Left cardiac atrium (tissue), 4 donors: ENCODE data around the gene FBH1. TPM values are rescaled to one million over a fixed set of nuclear protein-coding genes. Genes with fewer than 3 reads are reported as not detected.

ENCODE experiments used
- ATAC-seq, 2 donors: fragments of 200-7000 bp; cut with Tn5 transposase; one replicate each; pipeline ENCODE4 v1.9.1; 2020; ENCODE audit warnings: mild to moderate bottlenecking in 2 of 2, moderate library complexity in 2 of 2
- DNase-seq: peaks from one replicate; pipeline ENCODE4 v3.0.0-alpha.2; 2020
- intact Hi-C, 2 donors: fragments of 100-400 bp; cut with DNase I; formaldehyde crosslinking; loops; one replicate each; pipeline versions ENCODE4 v1.14.1 to v1.15.1; 2022 to 2023
- total RNA-seq, 2 donors: library from RNA; stranded (reverse); fragmentation: NEBNext Ultra II Directional; extraction: Animal tissue kit (Norgen Biotek cat#: 25700); gene quantifications; one replicate each; pipeline ENCODE4 v1.2.1, GENCODE V29; 2021
- donor health status: DM: no; HTN: yes; CAD: no.
- donor health status: DM: no; HTN: yes; CAD: no; lungs with severe emphysema.
- donor health status: DM: yes; HTN: yes; CAD: no.
- donor health status: Dilated cardiomyopathy.

FBH1 gene
- total RNA-seq, 2 donors from 2014 or later, result 67.4 to 85.1 TPM

DNA sequence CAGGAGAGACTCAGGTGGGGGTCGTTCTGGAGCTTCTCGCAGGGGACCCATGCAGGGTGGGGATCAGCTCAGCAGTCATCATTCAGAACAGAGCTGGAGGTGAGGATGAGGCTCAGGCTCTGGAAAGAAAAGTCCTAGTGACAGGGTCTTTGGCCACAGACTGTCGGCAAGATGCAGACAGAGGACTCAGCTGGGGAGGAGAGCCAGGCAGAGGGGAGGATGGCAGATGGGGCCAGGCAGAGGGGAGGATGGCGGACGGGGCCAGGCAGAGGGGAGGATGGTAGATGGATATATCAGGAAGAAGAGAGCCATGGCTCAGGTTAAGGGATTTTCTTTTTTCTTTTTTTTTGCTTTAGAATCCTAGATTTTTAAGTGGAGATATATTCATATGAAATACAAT lies 95.0 kb downstream of the FBH1 start:
- DNase-seq (no peak), ATAC-seq (no peak)
- intact Hi-C loops, result no loop called here

Other genes with a start within 250 kb of the FBH1 start
- gene ASB13, start 223.6 kb upstream of the FBH1 start, total RNA-seq, result 10 to 100 TPM; 17.1 to 19.1 TPM
- 10 to 100 TPM; 32.1 to 49.2 TPM for gene TASOR2, start 205.4 kb upstream of the FBH1 start, total RNA-seq
- gene GDI2, start 76.8 kb upstream of the FBH1 start, total RNA-seq, result 100 to 1,000 TPM; 107 to 120 TPM
- 1 to 10 TPM; 2.8 to 4.2 TPM for gene ANKRD16, start 350 bp upstream of the FBH1 start, total RNA-seq
- gene IL15RA, start 87.3 kb downstream of the FBH1 start, total RNA-seq, result 10 to 100 TPM; 10.9 to 15.7 TPM
- 1 to 10 TPM; 2.7 to 6.3 TPM for gene IL2RA, start 172.1 kb downstream of the FBH1 start, total RNA-seq
- gene RBM17, start 198.8 kb downstream of the FBH1 start, total RNA-seq, result 10 to 100 TPM; 58.6 to 80.3 TPM